Measurements from ENCODE around the gene TFR2.

Gene TFR2

GRCh38 chr7:100681491-100682227, 40.3 kb upstream of the TFR2 start:
- TF ChIP-seq, protein P1, sequence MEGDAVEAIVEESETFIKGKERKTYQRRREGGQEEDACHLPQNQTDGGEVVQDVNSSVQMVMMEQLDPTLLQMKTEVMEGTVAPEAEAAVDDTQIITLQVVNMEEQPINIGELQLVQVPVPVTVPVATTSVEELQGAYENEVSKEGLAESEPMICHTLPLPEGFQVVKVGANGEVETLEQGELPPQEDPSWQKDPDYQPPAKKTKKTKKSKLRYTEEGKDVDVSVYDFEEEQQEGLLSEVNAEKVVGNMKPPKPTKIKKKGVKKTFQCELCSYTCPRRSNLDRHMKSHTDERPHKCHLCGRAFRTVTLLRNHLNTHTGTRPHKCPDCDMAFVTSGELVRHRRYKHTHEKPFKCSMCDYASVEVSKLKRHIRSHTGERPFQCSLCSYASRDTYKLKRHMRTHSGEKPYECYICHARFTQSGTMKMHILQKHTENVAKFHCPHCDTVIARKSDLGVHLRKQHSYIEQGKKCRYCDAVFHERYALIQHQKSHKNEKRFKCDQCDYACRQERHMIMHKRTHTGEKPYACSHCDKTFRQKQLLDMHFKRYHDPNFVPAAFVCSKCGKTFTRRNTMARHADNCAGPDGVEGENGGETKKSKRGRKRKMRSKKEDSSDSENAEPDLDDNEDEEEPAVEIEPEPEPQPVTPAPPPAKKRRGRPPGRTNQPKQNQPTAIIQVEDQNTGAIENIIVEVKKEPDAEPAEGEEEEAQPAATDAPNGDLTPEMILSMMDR (IDR thresholded peaks at IDR 0.05; ENCODE audit: low read depth, low read length) = no peak
- DNase-seq (ENCODE audit: extremely low read depth, low read depth) = no peak

- TF ChIP-seq, protein P1 (IDR thresholded peaks at IDR 0.05; ENCODE audit: low read depth, low read length) = no peak
- no peak for DNase-seq (ENCODE audit: extremely low read depth, low read depth)
These were observed 39.4 kb upstream of the TFR2 start for GRCh38 chr7:100680576-100681271.

GRCh38 chr7:100679927-100680575, 38.7 kb upstream of the TFR2 start:
- DNase-seq (ENCODE audit: extremely low read depth, low read depth) = no peak
- TF ChIP-seq, protein P1 (IDR thresholded peaks at IDR 0.05; ENCODE audit: low read depth, low read length) = no peak

DNA sequence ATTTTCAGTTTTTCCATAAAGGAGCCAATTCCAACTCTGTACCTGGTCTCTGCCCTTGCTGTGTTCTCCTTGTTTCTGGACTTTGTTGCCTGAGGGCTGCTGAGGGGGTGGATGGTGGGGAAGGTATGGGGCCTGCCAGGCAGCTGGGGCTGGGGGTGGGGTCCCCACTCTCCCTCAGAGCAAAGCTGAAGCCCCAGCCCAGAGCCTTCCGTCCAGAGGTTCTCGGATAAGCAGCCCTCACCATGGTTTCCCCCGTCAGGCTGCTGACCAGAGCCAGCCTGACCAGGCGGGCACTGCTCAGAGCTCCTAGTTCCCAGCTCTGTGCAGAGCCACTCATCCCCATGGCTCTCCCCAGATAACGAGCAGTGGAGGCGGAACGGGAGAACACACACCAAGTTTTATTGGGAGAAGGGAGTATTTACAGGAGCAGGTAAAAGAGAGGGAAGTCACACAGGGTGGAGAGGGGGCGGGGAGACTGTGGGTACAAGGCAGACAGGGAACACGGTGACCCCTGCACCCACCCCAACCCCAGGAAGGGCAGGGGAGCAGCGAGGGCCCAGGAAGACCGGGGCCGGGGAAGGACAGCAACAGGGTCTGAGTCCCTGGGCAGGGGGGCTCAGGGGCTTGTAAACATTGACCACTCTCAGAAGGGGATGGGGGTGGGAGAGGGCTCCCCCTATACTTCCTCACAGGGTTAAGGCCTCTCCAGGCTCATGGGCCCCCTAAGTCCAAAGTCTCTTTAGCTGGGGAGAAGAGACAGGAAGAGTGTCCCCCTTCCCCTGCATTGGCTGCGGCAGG, 38.0 kb upstream of the TFR2 start:
- DNase-seq (ENCODE audit: extremely low read depth, low read depth) = no peak
- TF ChIP-seq, protein P1 (IDR thresholded peaks at IDR 0.05; ENCODE audit: low read depth, low read length) = no peak

DNA sequence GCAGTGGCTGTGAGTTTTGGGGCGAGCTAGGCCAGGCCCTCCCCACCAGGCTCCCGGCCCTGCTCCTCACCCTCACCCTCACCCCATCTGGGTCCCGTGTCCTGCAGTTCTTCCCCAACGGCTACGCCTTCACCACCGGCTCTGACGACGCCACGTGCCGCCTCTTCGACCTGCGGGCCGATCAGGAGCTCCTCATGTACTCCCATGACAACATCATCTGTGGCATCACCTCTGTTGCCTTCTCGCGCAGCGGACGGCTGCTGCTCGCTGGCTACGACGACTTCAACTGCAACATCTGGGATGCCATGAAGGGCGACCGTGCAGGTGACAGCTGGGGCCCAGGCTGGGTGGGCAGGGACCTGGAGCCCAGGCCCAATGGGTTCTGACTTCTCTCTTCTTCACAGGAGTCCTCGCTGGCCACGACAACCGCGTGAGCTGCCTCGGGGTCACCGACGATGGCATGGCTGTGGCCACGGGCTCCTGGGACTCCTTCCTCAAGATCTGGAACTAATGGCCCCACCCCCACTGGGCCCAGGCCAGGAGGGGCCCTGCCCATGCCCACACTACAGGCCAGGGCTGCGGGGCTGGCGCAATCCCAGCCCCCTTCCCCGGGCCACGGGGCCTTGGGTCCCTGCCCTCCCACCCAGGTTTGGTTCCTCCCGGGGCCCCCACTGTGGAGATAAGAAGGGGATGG, 37.1 kb upstream of the TFR2 start:
- TF ChIP-seq, protein P1 (IDR thresholded peaks at IDR 0.05; ENCODE audit: low read depth, low read length) = no peak
- no peak for DNase-seq (ENCODE audit: extremely low read depth, low read depth)

GRCh38 chr7:100677308-100678267, 36.2 kb upstream of the TFR2 start:
- no peak for DNase-seq (ENCODE audit: extremely low read depth, low read depth)
- TF ChIP-seq, protein P1 (IDR thresholded peaks at IDR 0.05; ENCODE audit: low read depth, low read length) = no peak
